DMS53 treated with DMSO at 0.1 percent for 48 hours (cell line): ENCODE data around the gene DONSON.

ENCODE experiments used
- DNase-seq: peaks from one replicate; lab custom pipeline; 2025; ENCODE audit not compliant: unreplicated experiment; lab: John Stamatoyannopoulos, UW

Gene DONSON

DNA sequence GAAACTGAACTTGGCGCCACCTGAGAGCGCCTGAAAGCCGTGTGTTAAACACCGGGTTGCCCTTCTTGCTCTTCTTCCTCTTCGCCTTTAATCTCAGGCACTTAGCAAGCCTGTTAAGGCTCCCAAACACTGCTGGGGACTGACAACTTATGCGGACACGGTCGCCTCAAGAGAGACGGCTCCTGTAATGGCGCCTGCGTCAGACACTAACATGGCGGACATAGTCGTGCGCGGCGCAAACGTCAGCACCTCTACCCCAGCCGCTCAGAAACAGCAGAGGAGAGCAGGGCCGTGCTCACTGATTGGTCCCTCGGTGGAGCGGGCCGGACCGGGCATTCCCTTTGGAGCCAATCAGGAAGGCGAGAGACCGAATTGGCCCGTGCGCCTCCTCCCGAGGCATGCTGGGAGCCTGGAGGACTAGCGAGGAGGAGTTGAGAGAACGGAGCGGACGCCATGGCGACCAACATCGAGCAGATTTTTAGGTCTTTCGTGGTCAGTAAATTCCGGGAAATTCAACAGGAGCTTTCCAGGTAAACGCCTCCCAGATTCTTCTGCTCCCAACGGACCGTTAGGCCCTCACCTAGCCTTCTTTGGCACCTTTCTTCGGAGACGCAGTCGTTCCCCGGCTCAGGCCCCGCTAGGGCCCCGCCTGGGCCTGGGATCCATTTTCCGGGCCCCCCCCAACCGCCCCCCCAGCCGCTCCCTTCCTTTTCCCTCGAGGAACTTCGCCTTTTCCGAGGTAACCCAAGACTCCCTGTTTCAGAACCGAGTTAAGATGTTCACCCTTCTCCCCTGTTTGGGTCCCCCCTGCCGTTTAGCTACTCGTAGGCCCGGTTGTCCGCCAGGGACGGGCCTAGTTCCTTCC lies 45.6 kb downstream of the DONSON start, which contains the start of gene SON:
Gene SON, plus strand, starts transcription at position 399 of the 865 bp plus-strand sequence. Its CDS starts 55 bp downstream, at position 454.
- DNase-seq: peak; percentile 92

DNA sequence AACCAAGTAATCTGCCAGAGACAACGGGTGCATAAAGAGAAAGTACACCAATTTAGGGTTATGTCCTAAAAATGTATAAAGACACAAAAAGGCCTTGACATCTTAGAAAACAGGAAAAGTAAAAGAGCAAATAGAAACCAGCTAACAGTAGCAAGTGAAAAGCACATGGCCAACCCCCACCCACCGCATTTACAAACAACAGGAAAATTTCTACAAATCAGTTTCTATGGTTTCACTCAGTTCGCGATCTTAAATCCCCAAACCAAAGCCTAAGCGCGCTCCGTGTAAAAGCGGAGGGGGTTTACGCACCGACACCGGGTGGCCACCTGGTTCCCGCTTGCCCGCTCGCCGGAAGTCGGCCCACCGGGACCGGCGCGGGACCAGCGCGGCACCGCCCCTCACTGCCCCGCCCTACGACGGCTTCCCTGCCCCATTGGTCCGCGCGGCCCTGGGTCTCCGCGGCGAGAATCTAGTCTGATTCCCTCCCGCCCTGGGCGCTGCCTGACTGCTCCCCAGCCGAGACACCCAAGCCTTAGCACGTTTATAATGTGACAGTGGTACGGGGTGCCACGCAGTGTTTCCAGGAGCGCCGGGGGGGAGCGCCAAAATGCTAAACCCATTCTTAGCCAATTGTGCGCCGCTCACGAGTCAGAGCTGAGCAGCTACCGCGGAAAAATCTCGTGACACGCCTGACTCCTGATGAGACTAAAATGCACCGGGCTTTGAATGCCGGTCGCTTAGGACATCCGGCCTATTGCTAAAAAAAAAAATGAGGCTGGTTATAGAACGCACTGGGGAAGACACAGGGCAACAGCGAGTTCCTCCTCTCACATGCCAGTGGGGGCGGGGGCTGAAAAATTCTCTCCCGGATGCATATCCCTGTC lies 46.5 kb downstream of the DONSON start, which contains the start of gene GART:
Gene GART, minus strand, starts transcription at position 362 of the 884 bp plus-strand sequence. CDS start 2,802 bp downstream, outside the sequence.
- peak; percentile 46 for DNase-seq

- no peak for DNase-seq
These were observed 47.3 kb downstream of the DONSON start for GRCh38 chr21:33541105-33541711.

DNA sequence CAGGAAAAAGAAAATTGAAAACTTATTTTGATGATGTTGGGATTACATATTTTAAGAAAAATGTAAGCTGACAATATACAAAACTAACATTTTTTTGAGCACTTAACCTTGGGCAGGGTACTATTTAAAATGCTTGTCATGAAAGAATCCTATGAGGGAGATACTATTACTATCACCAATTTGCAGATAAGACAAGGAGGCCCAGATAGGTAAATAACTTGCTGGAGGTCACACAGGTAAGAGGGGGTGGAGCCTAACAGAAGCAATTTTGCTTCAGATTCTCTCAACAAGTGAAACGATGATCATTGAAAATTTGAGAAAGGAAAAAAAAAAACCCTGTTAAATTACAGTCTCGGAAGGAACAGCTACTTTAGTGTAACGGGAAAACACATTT lies 47.8 kb downstream of the DONSON start:
- DNase-seq: no peak

DNA sequence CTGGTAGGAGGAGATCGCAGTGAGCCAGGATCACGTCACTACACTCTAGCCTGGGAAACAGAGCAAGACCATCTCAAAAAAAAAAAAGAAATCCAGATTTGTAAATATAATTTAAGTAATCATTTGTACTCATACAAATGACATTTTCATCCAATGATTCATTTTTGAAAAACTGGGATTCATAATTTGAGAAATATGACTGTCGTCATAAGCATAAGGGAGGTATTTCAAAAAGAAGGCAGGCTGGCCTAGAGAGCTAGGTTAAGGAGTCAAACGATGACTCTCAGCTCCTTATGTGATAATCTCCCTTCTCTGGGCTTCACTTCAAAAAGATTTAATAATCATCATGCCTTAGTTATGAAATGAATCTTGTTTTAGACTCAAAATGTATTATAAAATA lies 48.9 kb downstream of the DONSON start:
- DNase-seq: no peak

GRCh38 chr21:33537212-33537611 lies 51.3 kb downstream of the DONSON start:
- DNase-seq: no peak

DNA sequence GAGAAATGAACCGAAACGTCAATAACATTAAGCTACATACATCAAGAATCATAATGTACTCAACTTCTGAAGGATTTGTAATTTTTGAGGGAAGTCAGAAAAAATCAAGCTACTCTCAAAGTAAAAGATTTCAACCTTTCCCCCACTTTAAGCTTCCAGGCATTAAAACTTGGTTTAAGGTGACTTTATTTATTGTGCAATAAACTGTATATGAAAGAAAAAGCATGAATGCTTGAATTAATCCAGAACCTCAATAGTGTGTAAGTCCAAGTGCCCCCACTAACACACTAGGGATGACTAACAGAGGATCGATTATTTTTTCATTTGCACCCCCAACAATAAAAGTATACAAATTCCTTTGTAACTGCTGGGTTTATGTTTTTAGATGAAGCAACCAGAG lies 57.5 kb downstream of the DONSON start:
- DNase-seq: no peak
